Lower leg skin (tissue), 4 donors: ENCODE results near the gene PDE8A. TPM values are rescaled to one million over a fixed set of nuclear protein-coding genes. Genes with fewer than 3 reads are reported as not detected.
A peak's percentile ranks its signal among the peaks of the same experiment; 100 is the strongest.

ENCODE experiments used
- DNase-seq, 2 donors: peaks; one replicate each; pipeline ENCODE4 v3.0.0-alpha.2; 2019; ENCODE audit warnings: low spot score in 2 of 2
- H3K4me3 ChIP-seq: fragments of 200-600 bp; sonication (generic); 2 replicates; pipeline ENCODE4 v1.5.1; 2017; ENCODE audit warnings: mild to moderate bottlenecking, low read depth; ENCODE audit not compliant: poor library complexity, severe bottlenecking
- CTCF ChIP-seq, 3 donors: fragments of 450-650 bp; IDR thresholded peaks; one replicate each; pipeline ENCODE4 v1.5.1; 2016; ENCODE audit warnings: antibody characterized with exemption in 3 of 3, mild to moderate bottlenecking in 3 of 3, moderate library complexity in 2 of 3
- POLR2A ChIP-seq, 2 donors: fragments of 450-650 bp; IDR thresholded peaks; one replicate each; pipeline ENCODE4 v1.6.1; 2016 to 2017; ENCODE audit warnings: antibody characterized with exemption in 2 of 2, mild to moderate bottlenecking in 1 of 2, moderate library complexity in 1 of 2
- WGBS, 2 donors: methylation state at CpG; one replicate each; pipeline ENCODE4 v1.1.5; 2018; 5-methylcytosine and 5-hydroxymethylcytosine counted together
- intact Hi-C: fragments of 100-400 bp; cut with DNase I; formaldehyde crosslinking; loops from one replicate; pipeline ENCODE4 v1.15.0; 2023; ENCODE audit warnings: low total_unique reads
- total RNA-seq, 4 donors: library from RNA; depleted of rRNA; stranded (reverse); fragments of >200 nt; gene quantifications; one replicate each; pipeline ENCODE4 v1.1.0, GENCODE V29; 2016

Gene PDE8A
- total RNA-seq, 4 donors from 2014 or later = 14.7 to 23.1 (median 19.4) TPM

- H3K4me3 ChIP-seq = no peak overlapping the region
- WGBS, 2 donors = 54 to 83% methylated on average over 1 of the region's 1 CpG
- TF ChIP-seq POLR2A (IDR thresholded peaks at IDR 0.05) = no peak
- TF ChIP-seq CTCF (IDR thresholded peaks at IDR 0.05) = no peak
- no peak for DNase-seq
- intact Hi-C loops = no loop called here
These were observed 27.9 kb upstream of the PDE8A start for GRCh38 chr15:84953726-84954125.

- 23 to 27% methylated on average over 15 of the region's 15 CpGs for whole genome bisulfite sequencing, 2 donors
- DNase-seq = peak; percentile 53 to 92
- peak in 1 of 3 donors; percentile 42 for TF ChIP-seq CTCF (IDR thresholded peaks at IDR 0.05)
- TF ChIP-seq POLR2A (IDR thresholded peaks at IDR 0.05) = no peak
- intact Hi-C loops = no loop called here
- no peak overlapping the region for H3K4me3 ChIP-seq
These were observed 26.4 kb upstream of the PDE8A start for GRCh38 chr15:84955089-84955848.

- TF ChIP-seq POLR2A (IDR thresholded peaks at IDR 0.05) (no peak), CTCF (IDR thresholded peaks at IDR 0.05) (no peak)
These were observed 25.5 kb upstream of the PDE8A start for GRCh38 chr15:84956199-84956598.

GRCh38 chr15:84960391-84961113, 21.1 kb upstream of the PDE8A start:
- intact Hi-C loops = no loop called here
- no peak for TF ChIP-seq CTCF (IDR thresholded peaks at IDR 0.05)
- no peak for TF ChIP-seq POLR2A (IDR thresholded peaks at IDR 0.05)
- DNase-seq = no peak
- 86 to 90% methylated on average over 13 of the region's 13 CpGs for WGBS, 2 donors
- H3K4me3 ChIP-seq = no peak overlapping the region

More at GRCh38 chr15:84956199-84956598, 25.5 kb upstream of the PDE8A start:
- intact Hi-C loops = no loop called here
- DNase-seq = no peak
- no peak overlapping the region for H3K4me3 ChIP-seq
- 91 to 92% methylated on average over 2 of the region's 2 CpGs for WGBS, 2 donors

GRCh38 chr15:84961114-84961452, 20.6 kb upstream of the PDE8A start:
- DNase-seq = no peak
- WGBS, 2 donors = 89 to 94% methylated on average over 3 of the region's 3 CpGs
- no peak overlapping the region for H3K4me3 ChIP-seq
- intact Hi-C loops = no loop called here
- TF ChIP-seq CTCF (IDR thresholded peaks at IDR 0.05) = no peak
- no peak for TF ChIP-seq POLR2A (IDR thresholded peaks at IDR 0.05)
